Osteocyte (in vitro differentiated cells): Measurements from ENCODE around the gene UBE2N. TPM values are rescaled to one million over a fixed set of nuclear protein-coding genes. Genes with fewer than 3 reads are reported as not detected.
"Not testable (repeated sequence)": the region's sequence is repeated elsewhere in the genome, so short reads cannot be mapped to it uniquely, and the experiment has no call there.

Source experiments
- DNase-seq: peaks from one replicate; pipeline ENCODE4 v3.0.0; 2021; ENCODE audit warnings: mixed read lengths; ENCODE audit not compliant: unreplicated experiment; ENCODE audit errors: extremely low spot score
- H3K27ac Mint-ChIP-seq: one replicate; pipeline ENCODE4 v1.8.0; 2021; ENCODE audit warnings: mild to moderate bottlenecking, mixed read lengths; ENCODE audit not compliant: unreplicated experiment
- H3K27me3 Mint-ChIP-seq: one replicate; pipeline ENCODE4 v1.8.0; 2021; ENCODE audit warnings: mixed read lengths; ENCODE audit not compliant: unreplicated experiment
- H3K36me3 Mint-ChIP-seq: one replicate; pipeline ENCODE4 v1.8.0; 2021; ENCODE audit warnings: mixed read lengths; ENCODE audit not compliant: unreplicated experiment
- H3K4me1 Mint-ChIP-seq: one replicate; pipeline ENCODE4 v1.8.0; 2021; ENCODE audit warnings: mixed read lengths; ENCODE audit not compliant: unreplicated experiment
- H3K4me3 Mint-ChIP-seq: one replicate; pipeline ENCODE4 v1.8.0; 2021; ENCODE audit warnings: mild to moderate bottlenecking, moderate library complexity, mixed read lengths; ENCODE audit not compliant: unreplicated experiment
- H3K9me3 Mint-ChIP-seq: one replicate; pipeline ENCODE4 v1.8.0; 2021; ENCODE audit warnings: mixed read lengths; ENCODE audit not compliant: unreplicated experiment
- CTCF ChIP-seq: fragments of 200-600 bp; sonication (generic); IDR thresholded peaks from 2 replicates; pipeline ENCODE4 v1.5.0; 2021; ENCODE audit warnings: antibody characterized with exemption, mild to moderate bottlenecking, moderate library complexity
- total RNA-seq: library from RNA; stranded (reverse); gene quantifications from 2 replicates; pipeline ENCODE4 v1.2.1, GENCODE V29; 2021

Gene UBE2N
- total RNA-seq, 1 donor from 2014 or later = 68.3 TPM

- Mint-ChIP-seq H3K4me3 (no peak overlapping the region), H3K4me1 (peaks cover 35% of the 10 kb centered on the region), H3K36me3 (peaks cover 2% of the 10 kb centered on the region), H3K27ac (no peak overlapping the region), H3K27me3 (no peaks in the 10 kb centered on the region), H3K9me3 (no peaks in the 10 kb centered on the region)
- DNase-seq = no peak
- TF ChIP-seq CTCF = peak; percentile 69
These were observed 22.2 kb downstream of the UBE2N start for GRCh38 chr12:93419388-93420034.

GRCh38 chr12:93417967-93418480, 23.7 kb downstream of the UBE2N start:
- peaks cover 4% of the 10 kb centered on the region for H3K36me3 Mint-ChIP-seq
- no peak overlapping the region for H3K27ac Mint-ChIP-seq
- H3K4me3 Mint-ChIP-seq = no peak overlapping the region
- no peak for TF ChIP-seq CTCF
- no peaks in the 10 kb centered on the region for H3K9me3 Mint-ChIP-seq
- peaks cover 27% of the 10 kb centered on the region for H3K4me1 Mint-ChIP-seq
- no peaks in the 10 kb centered on the region for H3K27me3 Mint-ChIP-seq
- DNase-seq = no peak

DNA sequence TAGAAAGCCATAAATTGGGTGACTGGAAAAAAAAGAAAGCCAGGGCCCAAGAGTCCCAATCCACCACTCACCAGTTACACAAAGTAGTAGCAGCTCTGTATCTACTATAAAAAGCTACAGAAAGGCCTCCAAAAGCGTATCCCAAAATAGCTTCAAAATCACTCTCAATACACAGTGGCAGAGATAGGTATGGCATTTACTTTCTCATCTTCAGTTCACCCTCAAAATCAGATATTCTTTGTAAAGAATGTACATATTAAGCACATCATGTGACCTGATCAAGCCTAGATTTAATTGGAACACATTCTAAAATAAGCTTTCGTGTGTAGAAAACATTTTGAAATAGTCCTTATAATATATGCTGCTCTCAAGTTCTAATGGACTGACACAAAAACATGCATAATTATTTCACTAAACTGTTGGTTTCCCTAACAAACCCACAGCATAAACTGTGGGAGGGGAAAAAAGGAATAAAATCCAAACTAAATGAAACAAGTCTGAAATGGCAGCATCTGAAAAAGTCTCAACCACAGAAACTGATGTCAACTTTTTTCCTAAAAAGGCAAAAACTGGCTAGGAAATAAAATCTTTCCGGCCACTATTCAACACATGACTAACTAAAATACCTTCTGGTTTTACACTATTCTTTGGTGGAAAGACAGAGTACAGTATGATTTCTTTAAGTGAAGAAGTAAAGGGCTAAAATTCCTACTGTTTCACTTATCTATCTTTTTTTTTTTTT, 25.9 kb downstream of the UBE2N start:
- DNase-seq = no peak
- Mint-ChIP-seq H3K27me3 (no peaks in the 10 kb centered on the region), H3K4me1 (peaks cover 31% of the 10 kb centered on the region), H3K27ac (peak overlapping the region; percentile 92), H3K36me3 (peaks cover 4% of the 10 kb centered on the region), H3K4me3 (no peak overlapping the region), H3K9me3 (no peaks in the 10 kb centered on the region)
- no peak for TF ChIP-seq CTCF

GRCh38 chr12:93413064-93413463, 28.7 kb downstream of the UBE2N start:
- peaks cover 44% of the 10 kb centered on the region for H3K4me1 Mint-ChIP-seq
- no peak for TF ChIP-seq CTCF
- H3K27ac Mint-ChIP-seq = no peak overlapping the region
- no peaks in the 10 kb centered on the region for H3K9me3 Mint-ChIP-seq
- H3K36me3 Mint-ChIP-seq = peaks cover 19% of the 10 kb centered on the region
- H3K27me3 Mint-ChIP-seq = no peaks in the 10 kb centered on the region
- no peak overlapping the region for H3K4me3 Mint-ChIP-seq
- no peak for DNase-seq

- Mint-ChIP-seq H3K36me3 (peaks cover 25% of the 10 kb centered on the region), H3K4me1 (peaks cover 44% of the 10 kb centered on the region)
- H3K9me3 Mint-ChIP-seq, H3K4me3 Mint-ChIP-seq, H3K27me3 Mint-ChIP-seq, H3K27ac Mint-ChIP-seq, DNase-seq: not testable (repeated sequence)
These were observed 29.4 kb downstream of the UBE2N start for GRCh38 chr12:93412396-93412795.

DNA sequence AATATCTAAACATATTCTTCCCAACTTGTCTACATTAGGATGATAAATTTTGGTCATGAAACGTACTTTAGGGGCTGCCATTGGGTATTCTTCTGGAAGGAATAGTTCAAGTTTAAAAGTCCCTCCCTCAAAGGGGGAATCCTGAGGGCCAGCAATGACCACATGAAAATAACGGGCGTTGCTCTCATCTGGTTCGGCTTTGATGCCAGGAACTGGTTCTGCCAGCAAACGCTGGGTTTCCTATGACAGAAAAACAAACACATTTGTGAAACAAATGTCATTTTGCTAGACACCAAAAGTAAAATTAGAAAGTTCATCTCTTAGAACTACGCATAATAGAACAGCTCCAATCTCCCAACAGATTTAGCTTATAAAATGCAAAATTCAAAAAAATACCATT, 30.7 kb downstream of the UBE2N start:
- peaks cover 36% of the 10 kb centered on the region for H3K4me1 Mint-ChIP-seq
- DNase-seq, H3K9me3 Mint-ChIP-seq, H3K27ac Mint-ChIP-seq, H3K4me3 Mint-ChIP-seq, H3K27me3 Mint-ChIP-seq: not testable (repeated sequence)
- peaks cover 27% of the 10 kb centered on the region for H3K36me3 Mint-ChIP-seq

- H3K4me3 Mint-ChIP-seq, H3K27me3 Mint-ChIP-seq, DNase-seq, H3K9me3 Mint-ChIP-seq: not testable (repeated sequence)
- peak overlapping the region; percentile 23 for H3K27ac Mint-ChIP-seq
- peaks cover 29% of the 10 kb centered on the region for H3K36me3 Mint-ChIP-seq
- peaks cover 22% of the 10 kb centered on the region for H3K4me1 Mint-ChIP-seq
These were observed 32.2 kb downstream of the UBE2N start for GRCh38 chr12:93409343-93410187.
